Neural cell (in vitro differentiated cells): Measurements from ENCODE around the gene PRICKLE2. TPM values are rescaled to one million over a fixed set of nuclear protein-coding genes. Genes with fewer than 3 reads are reported as not detected.

Experiments used
- H2AFZ ChIP-seq: fragments of 200-600, 300-800 bp; sonication (generic), shearing (Covaris generic); 2 replicates; pipeline ENCODE4 v1.6.0; 2014; ENCODE audit warnings: low read depth, mild to moderate bottlenecking, antibody characterized with exemption, low read length, moderate library complexity
- H3F3A ChIP-seq: fragments of 200-600 bp; shearing (Covaris generic); 2 replicates; pipeline ENCODE4 v1.6.1; 2016; ENCODE audit warnings: mild to moderate bottlenecking, moderate library complexity, mixed read lengths, antibody characterized with exemption, low read length; ENCODE audit not compliant: insufficient read depth, poor library complexity, severe bottlenecking
- H3K27ac ChIP-seq: fragments of 200-600, 300-800 bp; sonication (generic), shearing (Covaris generic); 2 replicates; pipeline ENCODE4 v1.5.1; 2014; ENCODE audit warnings: mild to moderate bottlenecking, low read length, moderate library complexity
- H3K27me3 ChIP-seq: fragments of 300-800, 200-600 bp; sonication (generic), shearing (Covaris generic); 2 replicates; pipeline ENCODE4 v1.6.0; 2014; ENCODE audit warnings: mild to moderate bottlenecking, low read depth, low read length, moderate library complexity; ENCODE audit not compliant: insufficient read depth
- H3K36me3 ChIP-seq: fragments of 300-800, 200-600 bp; sonication (generic), shearing (Covaris generic); 2 replicates; pipeline ENCODE4 v1.5.1; 2014; ENCODE audit warnings: mild to moderate bottlenecking, antibody characterized with exemption, low read length, moderate library complexity; ENCODE audit not compliant: insufficient read depth
- H3K4me2 ChIP-seq: fragments of 300-800, 200-600 bp; sonication (generic), shearing (Covaris generic); 2 replicates; pipeline ENCODE4 v1.6.0; 2014; ENCODE audit warnings: mild to moderate bottlenecking, low read length
- H3K4me3 ChIP-seq: fragments of 300-800, 200-600 bp; sonication (generic), shearing (Covaris generic); 2 replicates; pipeline ENCODE4 v1.5.1; 2014; ENCODE audit warnings: mild to moderate bottlenecking, low read length, moderate library complexity
- H3K79me2 ChIP-seq: fragments of 200-600 bp; shearing (Covaris generic); replicated peaks from 2 replicates; pipeline ENCODE4 v1.6.0; 2014; ENCODE audit warnings: mild to moderate bottlenecking, low read length, moderate library complexity; ENCODE audit not compliant: insufficient read depth
- H3K9ac ChIP-seq: fragments of 300-800, 200-600 bp; sonication (generic), shearing (Covaris generic); 2 replicates; pipeline ENCODE4 v1.6.1; 2016; ENCODE audit warnings: mild to moderate bottlenecking, low read length, mixed read lengths
- H3K9me2 ChIP-seq: fragments of 200-600 bp; shearing (Covaris generic); 2 replicates; pipeline ENCODE4 v1.6.1; 2016; ENCODE audit warnings: mild to moderate bottlenecking, low read length, mixed read lengths; ENCODE audit not compliant: insufficient read depth
- H3K9me3 ChIP-seq: fragments of 200-600, 300-800 bp; sonication (generic), shearing (Covaris generic); 2 replicates; pipeline ENCODE4 v1.6.1; 2016; ENCODE audit warnings: mild to moderate bottlenecking, mixed run types, low read length, moderate library complexity, mixed read lengths
- H4K20me1 ChIP-seq: fragments of 200-600 bp; shearing (Covaris generic); 2 replicates; pipeline ENCODE4 v1.6.1; 2016; ENCODE audit warnings: mild to moderate bottlenecking, mixed run types; ENCODE audit not compliant: insufficient read depth
- CTCF ChIP-seq: fragments of 450-650 bp; IDR thresholded peaks from 2 replicates; pipeline ENCODE4 v1.5.1; 2014; ENCODE audit warnings: antibody characterized with exemption, mild to moderate bottlenecking, moderate library complexity; ENCODE audit not compliant: poor library complexity, severe bottlenecking
- EP300 ChIP-seq: fragments of 450-650 bp; conservative IDR thresholded peaks from 2 replicates; pipeline ENCODE4 v1.6.1; 2014; ENCODE audit warnings: antibody characterized with exemption, mild to moderate bottlenecking, moderate library complexity; ENCODE audit not compliant: poor library complexity, severe bottlenecking
- EZH2 ChIP-seq: fragments of 200-600, 300-800 bp; shearing (Covaris generic), sonication (generic); IDR thresholded peaks from 2 replicates; pipeline ENCODE4 v1.6.1; 2014; ENCODE audit warnings: antibody characterized with exemption, low read length, borderline replicate concordance, mild to moderate bottlenecking; ENCODE audit not compliant: insufficient read depth, poor library complexity, severe bottlenecking
- MXI1 ChIP-seq: fragments of 450-650 bp; conservative IDR thresholded peaks from 2 replicates; pipeline ENCODE4 v1.6.1; 2014; ENCODE audit warnings: antibody characterized with exemption, mild to moderate bottlenecking; ENCODE audit not compliant: poor library complexity, severe bottlenecking
- POLR2AphosphoS5 ChIP-seq: IDR thresholded peaks from 2 replicates; pipeline ENCODE4 v1.6.1; 2012
- RAD21 ChIP-seq: fragments of 450-650 bp; conservative IDR thresholded peaks from 2 replicates; pipeline ENCODE4 v1.6.1; 2014; ENCODE audit warnings: antibody characterized with exemption, mild to moderate bottlenecking, moderate library complexity
- REST ChIP-seq: IDR thresholded peaks from 2 replicates; pipeline ENCODE4 v1.6.1; 2012; ENCODE audit warnings: borderline replicate concordance
- SMC3 ChIP-seq: fragments of 450-650 bp; conservative IDR thresholded peaks from 2 replicates; pipeline ENCODE4 v1.6.1; 2014; ENCODE audit warnings: antibody characterized with exemption, mild to moderate bottlenecking, moderate library complexity; ENCODE audit not compliant: poor library complexity
- TAF1 ChIP-seq: IDR thresholded peaks from 2 replicates; pipeline ENCODE4 v1.6.1; 2012; ENCODE audit warnings: low read depth
- polyA plus RNA-seq: library from polyadenylated mRNA; depleted of rRNA; stranded (reverse); fragments of >200 nt; gene quantifications from 2 replicates; pipeline ENCODE4 v1.2.3, GENCODE V29; 2014

PRICKLE2 gene
- polyA plus RNA-seq, 1 donor from 2014 or later, result 8.7 TPM

GRCh38 chr3:64074060-64074459 lies 151.2 kb downstream of the PRICKLE2 start:
- Histone ChIP-seq H3K4me2 (no peak overlapping the region), H3K27ac (no peak overlapping the region), H3K79me2 (no peaks in the 10 kb centered on the region), H3K36me3 (no peaks in the 10 kb centered on the region), H3K4me3 (no peak overlapping the region), H3K27me3 (no peaks in the 10 kb centered on the region), H3F3A (no peaks in the 10 kb centered on the region), H4K20me1 (no peaks in the 10 kb centered on the region), H2AFZ (no peak overlapping the region), H3K9me2 (no peaks in the 10 kb centered on the region), H3K9ac (no peak overlapping the region), H3K9me3 (no peaks in the 10 kb centered on the region)
- no peak for TF ChIP-seq REST

GRCh38 chr3:64073158-64073761 lies 152.0 kb downstream of the PRICKLE2 start:
- Histone ChIP-seq H3K79me2 (no peaks in the 10 kb centered on the region), H3K4me3 (no peak overlapping the region), H4K20me1 (no peaks in the 10 kb centered on the region), H3K9ac (no peak overlapping the region), H3K9me2 (no peaks in the 10 kb centered on the region), H3K4me2 (no peak overlapping the region), H3K27me3 (no peaks in the 10 kb centered on the region), H3K36me3 (no peaks in the 10 kb centered on the region), H2AFZ (no peak overlapping the region), H3F3A (no peaks in the 10 kb centered on the region), H3K27ac (no peak overlapping the region), H3K9me3 (no peaks in the 10 kb centered on the region)
- no peak for TF ChIP-seq TAF1

DNA sequence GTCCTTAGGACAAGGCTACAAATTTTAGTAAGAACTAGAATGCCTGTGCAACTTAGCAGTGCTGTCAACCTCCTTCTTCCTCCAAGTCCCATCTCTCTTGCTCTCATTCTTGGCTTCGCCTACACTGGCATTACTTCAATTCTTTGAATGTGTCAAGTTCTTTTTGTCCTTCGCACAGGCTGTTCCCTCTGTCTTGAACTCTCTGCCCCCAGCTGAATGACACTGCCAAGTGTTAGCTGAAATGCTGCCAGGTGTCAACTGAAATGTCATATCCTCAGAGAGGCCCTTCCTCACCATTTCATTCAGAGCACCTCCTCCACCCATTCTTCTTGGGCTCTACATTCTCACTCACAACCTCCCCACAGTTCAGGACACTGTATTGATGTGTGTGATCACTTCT lies 153.1 kb downstream of the PRICKLE2 start:
- TF ChIP-seq RAD21 (no peak), CTCF (no peak), POLR2AphosphoS5 (no peak), TAF1 (no peak), REST (no peak), EZH2 (no peak), MXI1 (no peak), SMC3 (no peak), EP300 (no peak)

More for the DNA sequence above, 153.1 kb downstream of the PRICKLE2 start:
- no peaks in the 10 kb centered on the region for H3K9me2 ChIP-seq
- H3K4me2 ChIP-seq, result no peak overlapping the region
- H2AFZ ChIP-seq, result no peak overlapping the region
- no peaks in the 10 kb centered on the region for H3F3A ChIP-seq
- H3K79me2 ChIP-seq, result no peaks in the 10 kb centered on the region
- no peaks in the 10 kb centered on the region for H4K20me1 ChIP-seq
- H3K27me3 ChIP-seq, result no peaks in the 10 kb centered on the region
- no peak overlapping the region for H3K9ac ChIP-seq
- no peak overlapping the region for H3K27ac ChIP-seq
- no peaks in the 10 kb centered on the region for H3K9me3 ChIP-seq
- no peak overlapping the region for H3K4me3 ChIP-seq
- no peaks in the 10 kb centered on the region for H3K36me3 ChIP-seq
